Measurements from ENCODE around the gene MYO9A. TPM values are rescaled to one million over a fixed set of nuclear protein-coding genes. Genes with fewer than 3 reads are reported as not detected.
A peak's percentile ranks its signal among the peaks of the same experiment; 100 is the strongest.

MYO9A gene
- total and polyA plus RNA-seq, 2 experiments from 2014 or later: 13.1 to 42.8 TPM

DNA sequence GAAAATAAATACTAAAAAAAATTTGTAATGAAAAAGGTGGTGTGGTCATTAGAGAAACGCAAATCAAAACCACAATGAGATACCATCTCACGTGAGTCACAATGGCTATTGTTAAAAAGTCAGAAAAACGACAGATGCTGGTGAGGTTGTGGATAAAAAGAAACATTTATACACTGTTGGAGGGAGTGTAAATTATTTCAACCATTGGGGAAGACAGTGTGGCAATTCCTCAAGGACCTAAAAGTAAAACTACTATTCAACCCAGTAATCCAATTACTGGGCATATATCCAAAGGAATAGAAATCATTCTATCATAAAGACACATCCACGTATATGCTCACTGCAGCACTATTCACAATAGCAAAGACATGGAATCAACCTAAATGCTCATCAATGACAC is 120.3 kb downstream of the MYO9A start:
- H3K4me3 ChIP-seq: no peak overlapping the region
- H3K36me3 ChIP-seq (replicated peaks; ENCODE audit: insufficient read depth, low read depth): no peaks in the 10 kb centered on the region
- no peaks in the 10 kb centered on the region for H3K4me1 ChIP-seq (ENCODE audit: insufficient read depth)
- 92% methylated on average over 4 of the region's 4 CpGs for WGBS (ENCODE audit: low lambda C conversion rate, missing lambda C conversion rate)
- no peak for DNase-seq (ENCODE audit: low spot score)
- H3K27me3 ChIP-seq: no peaks in the 10 kb centered on the region
- H3K9me2 ChIP-seq (replicated peaks; ENCODE audit: insufficient read depth): no peaks in the 10 kb centered on the region
- no peaks in the 10 kb centered on the region for H3K9me3 ChIP-seq (ENCODE audit: low read depth)
- peaks cover 6% of the 10 kb centered on the region for H3K79me2 ChIP-seq
- no peak overlapping the region for H3K4me2 ChIP-seq
- H2AFZ ChIP-seq: no peak overlapping the region
- H4K20me1 ChIP-seq (ENCODE audit: insufficient read depth, poor library complexity, severe bottlenecking): no peaks in the 10 kb centered on the region
- H3K27ac ChIP-seq: no peak overlapping the region
- TF ChIP-seq EZH2phosphoT487 (IDR thresholded peaks at IDR 0.05; ENCODE audit: low read depth, severe bottlenecking, unreplicated experiment) (no peak), EZH2 (IDR thresholded peaks at IDR 0.05; ENCODE audit: borderline replicate concordance) (no peak)
- TF ChIP-seq, protein P1, sequence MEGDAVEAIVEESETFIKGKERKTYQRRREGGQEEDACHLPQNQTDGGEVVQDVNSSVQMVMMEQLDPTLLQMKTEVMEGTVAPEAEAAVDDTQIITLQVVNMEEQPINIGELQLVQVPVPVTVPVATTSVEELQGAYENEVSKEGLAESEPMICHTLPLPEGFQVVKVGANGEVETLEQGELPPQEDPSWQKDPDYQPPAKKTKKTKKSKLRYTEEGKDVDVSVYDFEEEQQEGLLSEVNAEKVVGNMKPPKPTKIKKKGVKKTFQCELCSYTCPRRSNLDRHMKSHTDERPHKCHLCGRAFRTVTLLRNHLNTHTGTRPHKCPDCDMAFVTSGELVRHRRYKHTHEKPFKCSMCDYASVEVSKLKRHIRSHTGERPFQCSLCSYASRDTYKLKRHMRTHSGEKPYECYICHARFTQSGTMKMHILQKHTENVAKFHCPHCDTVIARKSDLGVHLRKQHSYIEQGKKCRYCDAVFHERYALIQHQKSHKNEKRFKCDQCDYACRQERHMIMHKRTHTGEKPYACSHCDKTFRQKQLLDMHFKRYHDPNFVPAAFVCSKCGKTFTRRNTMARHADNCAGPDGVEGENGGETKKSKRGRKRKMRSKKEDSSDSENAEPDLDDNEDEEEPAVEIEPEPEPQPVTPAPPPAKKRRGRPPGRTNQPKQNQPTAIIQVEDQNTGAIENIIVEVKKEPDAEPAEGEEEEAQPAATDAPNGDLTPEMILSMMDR (IDR thresholded peaks at IDR 0.05; ENCODE audit: poor library complexity): no peak

DNA sequence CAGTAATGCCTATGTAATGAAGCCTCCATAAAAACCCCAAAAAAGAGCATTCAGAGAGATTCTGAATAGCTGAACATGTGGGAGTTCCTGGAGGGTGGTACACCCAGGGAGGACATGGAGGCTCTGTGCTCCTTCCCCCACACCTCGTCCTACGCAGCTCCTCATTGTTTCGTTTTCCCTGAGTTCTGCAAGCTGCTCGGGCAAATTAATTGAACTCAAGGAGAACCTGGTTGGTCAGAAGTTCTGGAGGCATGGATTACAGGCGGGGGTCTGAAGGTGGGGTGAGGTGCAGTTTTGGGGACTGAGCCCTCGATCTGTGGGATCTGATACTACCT is 142.2 kb downstream of the MYO9A start:
- H3K4me2 ChIP-seq: no peak overlapping the region
- 71% methylated on average over 6 of the region's 6 CpGs for WGBS (ENCODE audit: low lambda C conversion rate, missing lambda C conversion rate)
- no peaks in the 10 kb centered on the region for H3K9me2 ChIP-seq (replicated peaks; ENCODE audit: insufficient read depth)
- H4K20me1 ChIP-seq (ENCODE audit: insufficient read depth, poor library complexity, severe bottlenecking): no peaks in the 10 kb centered on the region
- no peak overlapping the region for H3K4me3 ChIP-seq
- no peaks in the 10 kb centered on the region for H3K9me3 ChIP-seq (ENCODE audit: low read depth)
- no peaks in the 10 kb centered on the region for H3K4me1 ChIP-seq (ENCODE audit: insufficient read depth)
- no peaks in the 10 kb centered on the region for H3K36me3 ChIP-seq (replicated peaks; ENCODE audit: insufficient read depth, low read depth)
- H3K27ac ChIP-seq: peak overlapping the region; percentile 81
- H3K27me3 ChIP-seq: no peaks in the 10 kb centered on the region
- TF ChIP-seq, protein P1 (IDR thresholded peaks at IDR 0.05; ENCODE audit: poor library complexity): no peak
- TF ChIP-seq EZH2 (IDR thresholded peaks at IDR 0.05; ENCODE audit: borderline replicate concordance) (no peak), EZH2phosphoT487 (IDR thresholded peaks at IDR 0.05; ENCODE audit: low read depth, severe bottlenecking, unreplicated experiment) (no peak)
- H2AFZ ChIP-seq: no peak overlapping the region
- no peaks in the 10 kb centered on the region for H3K79me2 ChIP-seq
- DNase-seq (ENCODE audit: low spot score): no peak

DNA sequence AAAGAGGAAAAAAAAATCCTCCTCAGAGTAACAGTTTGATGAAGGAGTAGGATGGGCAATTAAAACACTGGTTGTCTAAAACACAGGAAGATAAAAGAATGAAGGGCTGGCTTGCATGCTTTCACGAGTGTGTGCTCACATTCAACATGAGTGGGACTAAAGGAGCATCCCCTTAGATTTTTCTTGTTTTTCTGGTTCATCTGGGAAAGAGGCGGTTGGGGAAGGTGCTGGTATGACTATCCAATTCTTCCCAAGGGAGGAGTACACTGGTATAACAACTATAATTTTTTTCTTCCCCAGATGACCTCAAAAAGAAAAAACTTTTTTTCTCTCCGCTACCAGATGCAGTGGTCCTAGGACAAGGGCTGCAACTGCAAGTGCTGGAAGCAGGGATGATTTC is 143.7 kb downstream of the MYO9A start:
- no peaks in the 10 kb centered on the region for H4K20me1 ChIP-seq (ENCODE audit: insufficient read depth, poor library complexity, severe bottlenecking)
- no peaks in the 10 kb centered on the region for H3K27me3 ChIP-seq
- no peak overlapping the region for H3K4me3 ChIP-seq
- H3K27ac ChIP-seq: peak overlapping the region; percentile 16
- no peak for DNase-seq (ENCODE audit: low spot score)
- H3K36me3 ChIP-seq (replicated peaks; ENCODE audit: insufficient read depth, low read depth): no peaks in the 10 kb centered on the region
- H2AFZ ChIP-seq: no peak overlapping the region
- 88% methylated on average over 3 of the region's 3 CpGs for WGBS (ENCODE audit: low lambda C conversion rate, missing lambda C conversion rate)
- H3K9me2 ChIP-seq (replicated peaks; ENCODE audit: insufficient read depth): no peaks in the 10 kb centered on the region
- no peaks in the 10 kb centered on the region for H3K4me1 ChIP-seq (ENCODE audit: insufficient read depth)
- H3K4me2 ChIP-seq: no peak overlapping the region
- H3K79me2 ChIP-seq: no peaks in the 10 kb centered on the region
- no peak for TF ChIP-seq EZH2phosphoT487 (IDR thresholded peaks at IDR 0.05; ENCODE audit: low read depth, severe bottlenecking, unreplicated experiment)
- no peak for TF ChIP-seq EZH2 (IDR thresholded peaks at IDR 0.05; ENCODE audit: borderline replicate concordance)
- TF ChIP-seq, protein P1 (IDR thresholded peaks at IDR 0.05; ENCODE audit: poor library complexity): no peak
- H3K9me3 ChIP-seq (ENCODE audit: low read depth): no peaks in the 10 kb centered on the region

DNA sequence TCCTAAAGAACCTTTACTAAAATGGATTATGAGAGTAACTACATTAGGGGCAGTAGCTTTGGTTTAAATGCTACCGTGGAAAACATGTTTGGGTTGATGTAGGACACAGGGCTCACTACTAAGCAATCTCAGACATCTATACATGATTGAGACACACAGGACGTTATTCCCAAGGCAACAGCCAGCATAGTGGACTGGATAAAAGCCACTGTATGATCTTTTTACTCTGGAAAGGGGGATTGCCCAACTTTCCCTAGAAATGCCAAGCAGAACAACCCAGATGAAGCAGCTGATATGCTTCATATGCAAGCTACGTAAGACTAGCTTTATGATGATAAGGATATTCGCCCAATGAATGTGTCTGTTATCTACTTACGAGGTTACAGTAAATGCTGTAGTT is 144.6 kb downstream of the MYO9A start:
- Histone ChIP-seq H3K4me1 (ENCODE audit: insufficient read depth) (no peaks in the 10 kb centered on the region), H3K79me2 (no peaks in the 10 kb centered on the region), H3K4me2 (no peak overlapping the region), H3K4me3 (no peak overlapping the region), H2AFZ (no peak overlapping the region), H3K27ac (peak overlapping the region; percentile 16), H3K9me2 (replicated peaks; ENCODE audit: insufficient read depth) (no peaks in the 10 kb centered on the region), H3K9me3 (ENCODE audit: low read depth) (no peaks in the 10 kb centered on the region), H3K36me3 (replicated peaks; ENCODE audit: insufficient read depth, low read depth) (no peaks in the 10 kb centered on the region), H3K27me3 (no peaks in the 10 kb centered on the region), H4K20me1 (ENCODE audit: insufficient read depth, poor library complexity, severe bottlenecking) (no peaks in the 10 kb centered on the region)
- WGBS (ENCODE audit: low lambda C conversion rate, missing lambda C conversion rate): 95% methylated on average over 5 of the region's 5 CpGs
- TF ChIP-seq, protein P1 (IDR thresholded peaks at IDR 0.05; ENCODE audit: poor library complexity): no peak
- TF ChIP-seq EZH2 (IDR thresholded peaks at IDR 0.05; ENCODE audit: borderline replicate concordance) (no peak), EZH2phosphoT487 (IDR thresholded peaks at IDR 0.05; ENCODE audit: low read depth, severe bottlenecking, unreplicated experiment) (no peak)
- DNase-seq (ENCODE audit: low spot score): no peak

Data from hepatocyte (in vitro differentiated cells).